CD4-positive, alpha-beta T cell treated with Interferon gamma for 1 hour (primary cell): ENCODE results near the gene OR10V1.

ENCODE experiments used
- DNase-seq: peaks from one replicate; pipeline ENCODE4 v3.0.0-alpha.2; 2020

The OR10V1 gene, protein sequence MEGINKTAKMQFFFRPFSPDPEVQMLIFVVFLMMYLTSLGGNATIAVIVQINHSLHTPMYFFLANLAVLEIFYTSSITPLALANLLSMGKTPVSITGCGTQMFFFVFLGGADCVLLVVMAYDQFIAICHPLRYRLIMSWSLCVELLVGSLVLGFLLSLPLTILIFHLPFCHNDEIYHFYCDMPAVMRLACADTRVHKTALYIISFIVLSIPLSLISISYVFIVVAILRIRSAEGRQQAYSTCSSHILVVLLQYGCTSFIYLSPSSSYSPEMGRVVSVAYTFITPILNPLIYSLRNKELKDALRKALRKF

DNA sequence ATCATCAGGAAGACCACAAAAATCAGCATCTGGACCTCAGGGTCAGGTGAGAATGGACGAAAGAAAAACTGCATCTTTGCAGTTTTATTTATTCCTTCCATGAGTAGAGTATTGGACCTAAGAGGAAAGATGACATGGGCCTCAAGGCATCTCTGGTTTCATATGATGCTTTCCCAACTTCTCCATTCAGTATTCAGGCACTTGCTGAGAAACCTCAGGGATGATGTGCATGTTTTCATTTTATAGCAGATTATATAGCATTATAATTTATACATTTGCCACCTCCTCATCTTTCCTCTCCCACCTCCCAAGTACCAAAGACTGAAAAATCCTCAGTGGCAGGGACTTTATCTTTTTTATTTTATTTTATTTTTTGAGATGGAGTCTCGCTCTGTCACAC lies at the start of gene OR10V1:
OR10V1 (minus strand) TSS at position 101 of the 400 bp plus-strand sequence; CDS start at position 101, 0 bp downstream.
- DNase-seq, result no peak

DNA sequence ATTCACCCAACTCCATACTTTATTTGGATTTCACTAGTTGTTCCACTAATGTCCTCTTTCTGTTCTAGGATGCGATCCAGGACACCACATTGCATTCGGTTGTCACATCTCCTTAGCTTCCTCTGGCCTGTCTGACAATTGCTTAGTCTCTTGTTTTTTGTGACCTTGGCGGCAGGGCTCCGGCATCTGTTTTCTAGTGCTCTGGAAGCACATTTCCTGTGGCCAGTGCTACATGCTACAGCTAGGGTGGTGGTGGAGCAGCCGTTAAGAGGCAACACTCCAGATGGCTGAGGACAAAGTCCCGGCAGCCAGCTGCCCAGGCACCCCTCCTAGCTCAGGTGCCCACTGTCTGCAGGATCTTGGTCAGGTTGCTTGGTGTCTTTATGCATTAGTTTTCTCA lies 48.3 kb upstream of the OR10V1 start:
- DNase-seq, result no peak

DNA sequence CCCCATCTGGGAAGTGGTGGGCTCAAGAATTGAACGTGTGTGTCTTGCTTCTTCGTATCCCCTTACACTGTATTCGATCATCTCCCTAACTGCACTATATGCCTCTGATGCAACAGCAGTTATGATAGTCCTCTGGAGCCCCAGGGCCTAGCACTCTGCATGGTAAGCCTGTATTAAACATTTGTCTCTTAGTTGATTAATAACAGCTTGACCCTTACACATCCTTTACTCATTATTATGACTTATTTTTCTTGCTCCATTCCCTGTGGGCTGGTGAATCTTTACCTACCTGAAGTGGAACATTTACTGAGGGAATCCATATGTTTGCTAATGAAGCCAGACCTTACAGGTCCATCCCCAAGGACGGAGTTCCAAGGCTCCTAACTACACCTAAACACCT lies 47.1 kb upstream of the OR10V1 start:
- no peak for DNase-seq

DNA sequence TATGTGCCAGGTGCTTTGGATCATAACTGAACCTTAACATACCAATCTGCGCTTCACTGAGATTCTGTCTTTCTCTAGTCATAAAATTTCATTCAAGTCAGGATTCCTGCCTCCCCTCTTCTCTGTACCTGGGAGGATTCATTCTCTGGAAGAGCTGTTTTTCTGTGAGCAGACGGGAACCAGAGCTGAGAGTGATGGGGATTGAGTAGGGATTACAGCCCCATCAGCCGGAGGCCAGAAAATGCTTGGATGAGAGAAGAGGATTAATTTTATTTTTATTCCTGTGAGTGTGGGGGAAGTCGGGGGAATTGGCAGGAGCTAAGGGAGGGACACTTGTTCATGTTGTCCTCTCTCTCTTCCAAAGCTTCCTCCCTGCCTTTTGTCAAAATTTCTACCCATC lies 46.3 kb upstream of the OR10V1 start:
- DNase-seq, result no peak

DNA sequence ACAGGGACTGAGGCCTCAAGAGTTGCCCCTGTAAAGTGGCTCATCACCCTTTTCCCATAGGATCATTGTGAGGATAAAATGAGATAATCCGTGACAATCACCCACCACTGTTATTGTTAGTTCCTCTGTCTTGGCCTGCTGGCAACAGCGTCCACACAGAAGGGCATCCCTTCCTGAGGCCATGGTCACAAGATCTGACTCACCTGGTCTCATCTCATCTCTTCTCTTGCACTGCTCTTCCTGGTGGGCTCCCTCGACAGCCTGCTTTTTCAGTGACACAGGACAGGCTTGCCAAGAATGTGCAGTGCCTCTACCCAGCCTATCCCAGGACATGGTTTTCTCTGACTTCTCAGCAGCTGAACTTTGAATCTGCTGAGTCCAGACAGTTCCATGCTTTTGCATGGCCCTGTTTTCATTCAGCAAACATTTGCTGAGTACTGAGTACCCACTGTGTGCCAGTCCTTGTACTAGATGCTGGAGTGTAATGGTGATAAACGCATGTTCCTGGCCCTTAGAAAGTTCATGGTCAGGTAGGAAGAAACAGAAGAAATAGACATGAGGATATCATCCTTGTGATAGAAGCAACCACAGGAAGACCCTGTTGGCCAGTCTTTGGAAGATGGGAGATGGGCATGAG lies 44.9 kb upstream of the OR10V1 start:
- no peak for DNase-seq

DNA sequence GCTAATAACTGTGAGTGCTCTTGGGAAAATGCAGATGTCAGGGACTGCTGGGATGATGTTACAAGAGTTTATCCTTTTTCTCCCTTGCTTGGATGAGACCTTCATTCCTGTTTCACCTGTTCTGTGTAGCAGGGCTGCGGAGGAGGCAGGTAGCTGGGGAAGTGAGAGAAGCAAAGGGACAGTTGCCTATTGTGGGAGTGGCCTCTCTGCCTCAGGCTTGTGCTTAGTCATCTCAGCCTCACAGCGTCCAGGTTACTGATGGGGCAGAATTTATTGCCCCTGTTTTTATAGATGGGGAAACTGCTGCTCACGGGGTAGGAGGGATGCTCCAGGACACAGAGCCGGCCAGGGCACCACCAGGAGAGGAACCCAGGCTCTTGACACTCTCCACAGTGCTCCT lies 43.2 kb upstream of the OR10V1 start:
- peak; percentile 9 for DNase-seq

DNA sequence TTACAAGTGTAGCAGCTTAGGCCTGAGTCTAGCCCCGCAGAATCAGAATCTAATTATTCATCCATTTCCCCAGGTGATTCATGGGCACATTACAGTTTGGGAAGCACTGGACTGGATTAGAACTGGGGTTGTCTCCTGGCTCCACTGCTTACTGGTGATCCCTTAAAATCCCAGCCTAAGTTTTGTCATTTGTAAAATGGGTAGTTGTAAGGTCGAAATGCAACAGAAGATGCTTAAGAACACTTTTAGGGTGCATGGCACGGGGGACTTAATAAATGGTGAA lies 42.9 kb upstream of the OR10V1 start:
- DNase-seq, result no peak

DNA sequence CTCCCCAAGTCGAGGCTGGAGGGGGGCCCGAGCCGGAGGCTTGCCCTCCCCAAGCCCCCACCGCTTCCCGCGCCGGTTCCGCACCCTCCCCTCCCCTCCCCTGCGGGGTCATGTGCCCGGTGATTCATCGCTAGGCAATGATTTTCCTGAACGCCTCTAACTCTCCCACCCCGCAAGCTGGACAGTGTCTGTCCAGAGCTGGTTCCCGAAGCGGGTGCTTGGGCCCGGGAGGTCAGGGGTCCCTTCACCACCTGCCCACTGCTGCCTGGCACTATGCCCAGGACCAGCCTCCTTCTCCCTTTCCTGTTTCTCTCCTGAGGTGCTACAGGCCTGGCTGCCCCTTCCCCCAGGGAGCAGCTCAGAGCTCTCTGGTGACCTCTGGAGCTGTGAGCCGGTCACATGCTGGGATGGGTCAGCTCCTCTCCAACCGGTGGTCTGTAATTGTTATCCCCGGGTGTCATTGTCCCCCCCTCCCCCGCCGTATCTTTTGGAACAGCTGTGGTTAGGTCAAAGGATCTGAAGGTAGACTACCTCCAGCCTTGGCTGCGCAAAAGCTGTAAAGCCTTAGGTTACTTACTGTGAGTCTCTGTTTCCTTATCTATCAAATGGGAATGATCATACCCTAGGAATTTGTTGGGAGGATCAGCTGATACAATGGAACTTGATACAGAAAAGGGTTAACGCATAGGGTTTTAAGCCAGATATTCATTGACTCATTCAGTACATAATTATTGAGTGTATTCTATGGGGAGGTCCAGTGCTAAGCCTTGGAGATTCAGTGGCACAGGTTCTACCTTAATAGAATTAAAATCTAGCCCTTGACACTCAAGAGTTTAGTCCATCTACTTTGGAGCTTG lies 42.3 kb upstream of the OR10V1 start:
- peak; percentile 46 for DNase-seq

DNA sequence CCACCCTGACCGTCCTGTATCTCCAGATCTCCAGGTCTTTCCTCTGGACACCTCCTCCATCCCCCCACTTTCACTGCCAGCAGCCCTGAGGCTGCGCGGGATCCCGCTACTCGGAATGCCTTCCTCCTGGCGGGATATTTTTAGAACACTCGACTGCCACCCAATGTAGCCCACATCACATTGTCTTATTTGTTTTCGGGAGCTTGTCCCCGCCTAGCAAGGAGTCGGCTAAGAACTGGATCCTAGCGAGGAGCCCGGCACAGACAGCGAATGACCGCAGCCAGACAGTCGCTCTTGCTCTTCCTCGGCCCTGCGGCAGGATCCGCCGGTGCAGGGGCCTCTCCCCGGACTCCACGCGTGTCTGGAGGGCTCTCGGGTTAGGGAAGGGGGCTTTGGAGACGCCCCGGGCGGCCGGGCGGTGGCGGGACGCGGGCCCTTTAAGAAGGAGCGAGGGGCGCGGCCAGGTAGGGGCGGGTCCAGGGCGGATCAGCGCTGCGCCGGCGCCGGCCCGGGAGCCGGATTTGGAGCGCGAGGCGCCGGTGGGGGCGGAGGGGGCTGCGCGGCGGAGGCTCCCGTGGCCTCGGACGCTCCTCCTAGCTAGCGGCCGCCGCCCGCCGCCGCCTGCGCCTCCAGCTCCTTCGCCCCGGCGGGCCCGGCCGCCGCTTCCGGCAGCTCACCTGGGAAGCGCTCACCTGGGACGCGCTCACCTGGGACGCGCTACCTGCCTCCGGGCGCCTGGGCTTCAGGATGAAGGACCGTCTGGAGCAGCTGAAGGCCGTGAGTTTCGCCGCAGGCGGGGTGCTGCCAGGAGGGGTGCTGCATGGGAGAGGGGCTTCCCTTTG lies 41.4 kb upstream of the OR10V1 start, which contains the start of gene STX3:
STX3 (plus strand) TSS at position 518 of the 842 bp plus-strand sequence; CDS start at position 748, 230 bp downstream.
- peak; percentile 57 for DNase-seq

DNA sequence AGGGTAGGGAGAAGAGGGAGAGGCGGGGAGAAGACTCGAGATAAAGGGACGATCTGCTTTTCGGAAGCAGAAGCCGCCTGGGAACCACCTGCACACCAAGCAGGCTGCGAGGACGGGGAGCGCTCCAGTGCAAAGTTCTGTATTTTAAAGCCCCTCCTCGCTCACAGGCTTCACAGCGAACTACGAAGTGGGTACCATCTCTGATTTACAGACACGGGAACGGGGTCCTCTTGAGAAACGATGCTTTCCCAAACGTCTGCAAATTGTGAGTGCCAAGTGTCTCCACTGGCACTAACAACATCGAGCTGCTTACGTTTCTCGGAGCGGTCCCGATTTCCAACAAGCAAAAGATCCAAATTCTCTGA lies 40.8 kb upstream of the OR10V1 start:
- DNase-seq, result no peak

DNA sequence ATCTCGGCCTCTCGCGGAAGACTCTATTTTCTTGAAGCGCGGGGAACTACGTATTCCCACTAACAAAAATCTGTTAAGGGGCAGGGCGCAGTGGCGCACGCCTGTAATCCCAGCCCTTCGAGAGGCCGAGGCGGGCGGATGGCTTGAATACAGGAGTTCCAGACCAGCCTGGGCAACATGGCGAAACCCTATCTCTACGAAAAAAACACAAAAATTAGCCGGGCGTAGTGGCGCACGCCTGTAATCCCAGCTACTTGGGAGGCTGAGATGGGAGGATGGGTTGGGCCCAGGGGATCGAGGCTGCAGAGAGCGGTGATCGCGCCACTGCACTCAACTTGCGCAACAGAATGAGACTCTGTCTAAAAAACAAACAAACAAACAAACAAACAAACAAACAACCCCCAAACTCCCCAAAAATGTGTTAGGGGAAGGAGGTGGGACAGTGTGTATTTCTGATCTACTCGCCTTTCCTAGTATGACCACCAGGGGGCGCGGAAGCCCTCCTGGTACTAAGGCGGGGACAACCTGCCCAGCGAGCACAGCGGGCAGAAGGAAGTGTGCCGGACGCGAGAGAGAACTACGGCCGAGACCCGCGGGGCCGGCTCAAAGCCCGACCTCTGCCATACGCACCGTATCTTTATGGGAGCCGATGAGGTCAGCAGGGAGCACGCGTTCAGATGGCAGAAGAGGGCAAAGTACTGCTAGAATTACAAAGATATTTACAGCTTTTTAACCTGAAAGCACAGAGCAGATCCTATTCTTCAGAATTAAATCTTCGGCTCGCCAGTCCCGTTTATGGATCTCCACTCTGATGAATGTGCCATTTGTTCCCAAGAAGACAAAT lies 40.2 kb upstream of the OR10V1 start:
- peak; percentile 79 for DNase-seq

DNA sequence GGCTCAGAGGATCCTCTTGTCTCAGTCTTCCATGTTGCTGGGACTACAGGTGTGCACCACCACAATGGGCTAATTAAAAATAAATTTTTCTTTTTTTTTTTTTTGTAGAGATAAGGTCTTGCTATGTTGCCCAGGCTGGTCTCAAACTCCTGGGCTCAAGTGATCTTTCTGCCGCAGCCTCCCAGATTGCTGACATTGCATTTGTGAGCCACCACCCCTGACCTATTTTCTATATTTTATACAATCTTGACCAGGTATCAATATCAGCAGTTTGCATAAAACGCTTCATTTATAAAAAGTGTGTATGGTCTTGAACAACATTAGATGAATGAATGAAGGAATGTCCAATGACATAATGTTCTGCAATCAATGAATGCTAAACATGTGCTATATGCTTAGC lies 32.5 kb upstream of the OR10V1 start:
- no peak for DNase-seq

DNA sequence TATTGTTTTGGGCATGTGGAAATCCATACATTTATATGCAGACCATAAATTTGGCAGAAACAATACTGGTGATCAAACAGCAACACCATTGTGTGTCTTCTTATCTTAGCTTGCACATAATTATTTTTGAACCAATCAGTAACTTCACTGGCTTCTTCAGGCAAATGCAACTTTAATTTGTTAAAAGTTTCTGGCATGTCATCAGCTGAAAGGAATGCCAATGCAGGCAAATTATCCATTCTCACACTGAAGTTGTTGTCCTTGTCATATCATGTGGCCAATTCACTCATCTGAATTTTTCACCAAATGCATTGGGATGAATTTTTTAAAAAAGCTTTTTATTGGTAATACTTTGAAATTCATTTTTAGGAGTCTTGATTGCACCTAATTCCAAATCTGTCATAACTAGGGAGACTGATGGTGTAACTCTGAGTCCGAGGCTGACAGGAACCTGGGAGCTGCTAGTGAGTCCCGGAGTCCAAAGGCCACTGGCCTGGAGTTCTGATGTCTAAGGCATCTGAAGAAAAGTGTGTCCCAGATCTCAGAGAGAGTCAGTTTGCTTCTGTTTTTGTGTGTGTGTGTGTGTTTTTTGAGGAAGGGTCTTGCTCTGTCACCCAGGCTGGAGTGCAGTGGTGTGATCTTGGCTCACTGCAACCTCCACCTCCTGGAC lies 17.4 kb upstream of the OR10V1 start:
- DNase-seq, result no peak

DNA sequence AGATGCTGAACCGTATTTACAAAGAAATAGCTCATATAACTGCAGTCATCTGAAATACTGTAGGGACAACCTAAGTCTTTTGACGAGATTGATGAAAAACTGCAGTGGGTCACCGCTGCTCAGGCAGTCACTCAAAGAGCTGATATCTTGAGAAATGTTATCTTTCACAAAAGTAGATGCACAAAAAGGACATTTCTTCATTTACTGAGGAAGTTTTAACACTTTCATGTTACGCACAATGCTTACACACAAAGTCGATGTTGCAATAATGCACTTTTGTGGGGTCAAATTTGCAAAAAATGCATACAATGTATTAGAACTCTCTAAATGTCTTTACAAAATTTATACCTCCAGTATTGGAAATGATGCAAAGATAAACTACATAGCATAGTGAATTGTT lies 16.2 kb upstream of the OR10V1 start:
- DNase-seq, result no peak

DNA sequence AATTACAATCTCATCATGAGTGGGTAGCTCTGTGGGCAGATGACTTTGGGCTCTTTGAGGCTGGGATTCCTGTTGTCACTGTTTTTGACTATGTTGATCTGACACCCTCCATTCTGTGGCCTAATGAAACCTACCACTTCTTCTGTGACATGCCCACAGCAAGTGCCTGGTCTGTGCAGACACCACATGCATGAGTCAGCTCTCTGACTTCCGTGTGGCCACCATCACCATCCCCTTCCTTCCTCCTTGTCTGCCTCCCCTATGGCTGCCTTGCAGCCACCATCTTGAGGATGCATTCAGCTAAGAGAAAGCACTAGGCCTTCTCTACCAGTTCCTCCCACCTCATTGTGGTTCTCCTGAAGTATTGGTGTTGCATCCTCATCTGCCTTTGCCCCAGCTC lies 15.3 kb upstream of the OR10V1 start:
- DNase-seq, result peak; percentile 24

DNA sequence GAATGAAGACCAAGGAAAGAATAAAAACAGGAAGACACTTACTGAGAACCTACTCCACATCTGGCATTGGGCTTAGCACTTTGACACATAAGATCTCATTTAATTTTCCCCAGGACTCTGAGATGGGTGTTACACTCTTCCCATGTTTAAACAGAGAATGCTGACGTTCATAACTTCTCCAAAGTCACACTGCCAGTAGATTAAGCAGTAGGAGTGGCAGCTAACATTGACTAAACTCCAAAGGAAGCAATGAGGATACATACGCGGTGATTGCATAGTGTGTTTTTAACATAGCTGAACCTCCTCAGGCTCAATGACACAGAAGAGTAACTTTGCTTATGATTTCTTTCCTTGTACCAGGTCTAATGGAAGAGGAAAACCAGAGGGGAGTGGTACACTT lies 14.5 kb upstream of the OR10V1 start:
- DNase-seq, result no peak

DNA sequence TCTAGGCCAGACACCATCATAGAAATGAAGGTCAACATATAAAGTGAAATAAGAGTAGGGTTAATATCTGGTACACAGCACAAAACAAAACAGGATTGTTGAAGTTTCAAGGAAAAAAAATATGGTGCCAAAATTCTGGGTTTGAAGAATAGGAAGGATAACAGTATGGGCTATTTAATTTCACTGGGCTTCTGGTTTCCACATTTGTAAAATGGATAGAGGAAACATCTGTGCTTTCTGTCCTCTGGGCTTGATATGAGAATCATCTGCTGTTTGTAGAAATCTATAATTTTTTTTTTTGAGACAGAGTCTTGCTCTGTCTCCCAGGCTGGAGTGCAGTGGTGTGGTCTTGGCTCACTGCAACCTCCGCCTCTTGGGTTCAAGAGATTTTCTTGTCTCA lies 13.8 kb upstream of the OR10V1 start:
- DNase-seq, result no peak

DNA sequence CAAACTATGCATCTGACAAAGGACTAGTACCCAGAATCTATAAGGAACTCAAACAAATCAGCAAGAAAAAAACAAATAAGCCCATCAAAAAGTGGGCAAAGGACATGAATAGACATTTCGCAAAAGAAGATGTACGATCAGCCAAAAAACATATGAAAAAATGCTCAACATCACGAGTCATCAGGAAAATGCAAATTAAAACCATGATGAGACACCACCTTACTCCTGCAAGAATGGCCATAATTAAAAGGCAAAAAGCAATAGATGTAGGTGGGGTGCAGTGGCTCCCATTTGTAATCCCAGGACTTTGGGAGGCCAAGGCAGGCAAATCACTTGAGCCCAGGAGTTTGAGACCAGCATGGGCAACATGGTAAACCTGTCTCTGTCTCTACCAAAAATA lies 10.4 kb upstream of the OR10V1 start:
- no peak for DNase-seq

DNA sequence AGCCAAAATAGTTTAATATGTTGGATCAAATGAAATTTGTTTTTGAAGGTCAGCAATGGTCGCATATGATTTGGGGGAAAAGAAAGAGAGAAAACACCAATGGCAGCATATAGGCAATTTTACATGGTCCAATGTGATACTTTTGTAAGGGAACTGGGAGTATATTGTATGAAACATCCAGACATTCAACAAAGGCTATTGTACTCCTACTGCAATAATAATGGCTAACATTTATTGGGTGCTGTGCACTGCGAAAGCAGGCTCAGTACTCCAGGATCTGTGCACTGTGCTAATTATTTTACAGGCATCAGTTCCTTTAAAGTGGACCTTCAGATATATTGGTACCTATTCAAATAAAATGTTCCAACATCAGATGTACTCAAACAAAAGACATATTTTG lies 5.9 kb upstream of the OR10V1 start:
- no peak for DNase-seq

DNA sequence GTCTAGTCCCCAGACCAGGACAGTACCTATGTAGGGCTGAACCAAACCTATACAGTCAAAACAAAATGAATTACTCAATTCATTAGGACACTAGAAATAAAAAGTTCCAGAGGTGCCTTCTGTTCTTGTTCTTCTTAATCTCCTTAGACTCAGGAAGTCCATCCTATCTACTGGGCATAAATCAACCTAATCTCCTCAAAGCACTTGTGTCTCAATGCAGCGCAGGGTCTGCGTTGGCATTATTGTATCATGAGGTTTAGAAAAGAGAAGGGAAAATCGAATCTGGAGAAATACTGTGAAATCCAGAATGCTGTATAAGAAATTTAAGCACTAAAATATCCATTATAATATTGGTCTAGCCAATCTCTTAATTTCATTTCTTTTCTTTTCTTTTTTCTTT lies 2.4 kb upstream of the OR10V1 start:
- no peak for DNase-seq

DNA sequence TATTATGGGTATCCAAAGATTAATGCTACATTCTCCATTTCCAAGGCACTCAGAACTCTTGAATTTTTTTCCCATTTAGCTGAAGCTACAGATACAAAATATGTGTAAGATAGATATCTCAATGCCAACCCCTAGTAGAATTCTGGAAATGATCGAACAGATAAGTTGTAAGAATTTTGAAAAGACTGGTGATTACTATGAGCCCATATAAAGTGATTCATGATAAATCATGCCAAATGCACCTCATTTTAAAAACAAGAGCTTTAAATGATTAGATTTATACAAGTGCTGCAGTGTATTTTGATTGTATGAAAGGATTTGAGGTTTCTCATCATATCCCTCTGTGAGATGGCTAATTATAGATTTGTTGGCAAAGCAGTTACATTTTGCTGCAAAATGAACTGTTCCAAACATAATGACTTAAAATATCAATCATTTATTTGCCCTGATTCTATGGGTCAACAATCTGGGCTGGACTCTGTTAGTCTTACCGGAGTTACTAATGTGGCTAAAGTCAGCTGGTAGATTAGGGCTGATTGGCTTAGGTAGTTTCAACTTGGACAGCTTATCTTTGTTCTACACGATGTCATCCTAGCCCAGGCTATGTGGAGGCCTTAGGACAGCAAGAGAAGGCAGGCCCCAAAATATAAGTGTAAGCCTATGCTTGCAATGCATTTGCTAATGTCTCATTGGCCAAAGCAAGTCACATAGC lies 3.4 kb downstream of the OR10V1 start:
- DNase-seq, result no peak
